SK-N-SH treated with all-trans-retinoic acid at 6 μM for 48 hours (cell line): ENCODE data around the gene NPTXR.

Source experiments
- BACH2 ChIP-seq: fragments of 250-450 bp; sonication (Bioruptor Pico); IDR thresholded peaks from 2 replicates; pipeline ENCODE4 v1.9.0; 2021; ENCODE audit warnings: mild to moderate bottlenecking, borderline replicate concordance
- CREB5 ChIP-seq: fragments of 250-450 bp; sonication (Bioruptor Pico); IDR thresholded peaks from 2 replicates; pipeline ENCODE4 v1.5.1; 2020; ENCODE audit warnings: low read depth, mild to moderate bottlenecking, moderate library complexity
- CSRNP3 ChIP-seq: fragments of 250-450 bp; sonication (Bioruptor Pico); IDR thresholded peaks from 2 replicates; pipeline ENCODE4 v1.5.1; 2021; ENCODE audit warnings: mild to moderate bottlenecking, moderate library complexity
- ESRRG ChIP-seq: fragments of 250-450 bp; sonication (Bioruptor Pico); IDR thresholded peaks from 2 replicates; pipeline ENCODE4 v1.6.1; 2021; ENCODE audit warnings: mild to moderate bottlenecking
- PATZ1 ChIP-seq: fragments of 250-450 bp; sonication (Bioruptor Pico); IDR thresholded peaks from 2 replicates; pipeline ENCODE4 v1.8.0; 2020; ENCODE audit warnings: mild to moderate bottlenecking, moderate library complexity, borderline replicate concordance
- PPARA ChIP-seq: fragments of 250-450 bp; sonication (Bioruptor Pico); IDR thresholded peaks from 2 replicates; pipeline ENCODE4 v1.5.0; 2020; ENCODE audit warnings: mild to moderate bottlenecking, borderline replicate concordance
- TCF4 ChIP-seq: fragments of 250-450 bp; sonication (Bioruptor Pico); IDR thresholded peaks from 2 replicates; pipeline ENCODE4 v1.8.0; 2021; ENCODE audit warnings: mild to moderate bottlenecking, moderate library complexity, borderline replicate concordance
- TOX ChIP-seq: fragments of 250-450 bp; sonication (Bioruptor Pico); IDR thresholded peaks from 2 replicates; pipeline ENCODE4 v1.8.0; 2021; ENCODE audit warnings: mild to moderate bottlenecking, moderate library complexity, borderline replicate concordance
- TSHZ2 ChIP-seq: fragments of 250-450 bp; sonication (Bioruptor Pico); IDR thresholded peaks from 2 replicates; pipeline ENCODE4 v1.5.0; 2020; ENCODE audit warnings: mild to moderate bottlenecking, moderate library complexity
- ZFP30 ChIP-seq: fragments of 450-650 bp; formaldehyde crosslinking; IDR thresholded peaks from 2 replicates; pipeline ENCODE4 v1.5.0; 2022; ENCODE audit warnings: mild to moderate bottlenecking, moderate library complexity

- TF ChIP-seq TSHZ2 (no peak), ZFP30 (CRISPR knock-in tag) (no peak), TCF4 (no peak), ESRRG (no peak), TOX (CRISPR knock-in tag) (no peak), PATZ1 (CRISPR knock-in tag) (no peak), PPARA (CRISPR knock-in tag) (no peak), CREB5 (CRISPR knock-in tag) (no peak), CSRNP3 (CRISPR knock-in tag) (no peak), BACH2 (CRISPR knock-in tag) (no peak)
Observed at GRCh38 chr22:38872172-38872830, 28.5 kb upstream of the NPTXR start, which contains the start of gene CBX6.
